Measurements from ENCODE around the gene TBATA.

DNA sequence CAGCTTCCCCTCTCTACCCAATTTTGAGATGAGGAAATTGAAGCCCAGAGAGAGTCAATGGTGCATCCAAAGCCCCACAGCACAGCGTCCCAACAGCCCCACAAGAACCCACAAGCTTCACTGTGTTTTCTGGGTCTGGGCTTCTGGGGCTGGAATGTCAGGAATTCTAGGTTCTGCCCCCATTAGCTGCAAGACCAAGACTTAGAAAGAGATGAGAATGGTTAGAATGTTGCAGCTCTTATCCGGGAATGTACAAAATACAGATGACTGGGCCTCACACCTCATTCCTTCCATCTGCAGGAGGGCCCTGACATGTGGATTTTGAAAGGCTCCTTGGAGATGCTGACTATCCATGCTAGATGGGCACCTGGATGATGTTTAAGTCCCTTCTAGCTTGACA lies 24.5 kb upstream of the TBATA start:
- TF ChIP-seq JUND (IDR thresholded peaks at IDR 0.05) (no peak), SP1 (IDR thresholded peaks at IDR 0.05) (no peak), CTCF (IDR thresholded peaks at IDR 0.05; ENCODE audit: low read depth, low read length, missing input control) (no peak), RAD21 (IDR thresholded peaks at IDR 0.05) (no peak), TAF1 (conservative IDR thresholded peaks at IDR 0.05) (no peak), GABPA (IDR thresholded peaks at IDR 0.05 in 1 of 2, conservative IDR thresholded peaks at IDR 0.05 in 1 of 2) (no peak), YY1 (IDR thresholded peaks at IDR 0.05) (no peak)
- TF ChIP-seq, protein P1, sequence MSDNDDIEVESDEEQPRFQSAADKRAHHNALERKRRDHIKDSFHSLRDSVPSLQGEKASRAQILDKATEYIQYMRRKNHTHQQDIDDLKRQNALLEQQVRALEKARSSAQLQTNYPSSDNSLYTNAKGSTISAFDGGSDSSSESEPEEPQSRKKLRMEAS (IDR thresholded peaks at IDR 0.05), result no peak

All from liver (tissue), 3 donors.